Peyer's patch (tissue), 4 donors: Measurements from ENCODE around the gene IFNAR1. TPM values are rescaled to one million over a fixed set of nuclear protein-coding genes. Genes with fewer than 3 reads are reported as not detected.

Experiments
- DNase-seq, 3 donors: peaks; one replicate each; pipeline ENCODE4 v3.0.0-alpha.2; 2017 to 2019
- H3K27ac ChIP-seq, 4 donors: fragments of 200-600 bp; sonication (generic); one replicate each; pipeline ENCODE4 v1.5.1; 2016 to 2019
- H3K27me3 ChIP-seq, 2 donors: fragments of 200-600 bp; sonication (generic); one replicate each; pipeline ENCODE4 v1.5.1; 2019
- H3K36me3 ChIP-seq, 3 donors: fragments of 200-600 bp; sonication (generic); one replicate each; pipeline ENCODE4 v1.5.1; 2016 to 2019
- H3K4me1 ChIP-seq, 4 donors: fragments of 200-600 bp; sonication (generic); one replicate each; pipeline ENCODE4 v1.5.1; 2016 to 2019
- H3K4me3 ChIP-seq, 4 donors: fragments of 200-600 bp; sonication (generic); 1 replicate in 3 of 4; 2 replicates in 1 of 4; pipeline ENCODE4 v1.5.1; 2016 to 2019; ENCODE audit warnings: mild to moderate bottlenecking in 1 of 4
- H3K9me3 ChIP-seq, 4 donors: fragments of 200-600 bp; sonication (generic); one replicate each; pipeline ENCODE4 v1.5.1; 2016 to 2019; ENCODE audit warnings: mild to moderate bottlenecking in 1 of 4
- CTCF ChIP-seq, 6 experiments: fragments of 450-650 bp in 4 of 6; fragments of 200-600 bp in 2 of 6; sonication (generic) in 1 of 6; IDR thresholded peaks; one replicate each; pipeline ENCODE4 v1.5.1; 2017 to 2019; ENCODE audit warnings: antibody characterized with exemption in 6 of 6, mild to moderate bottlenecking in 3 of 6, moderate library complexity in 1 of 6
- POLR2A ChIP-seq, 2 donors: fragments of 450-650 bp; IDR thresholded peaks; one replicate each; pipeline ENCODE4 v1.5.1; 2017; ENCODE audit warnings: antibody characterized with exemption in 2 of 2, mild to moderate bottlenecking in 2 of 2, moderate library complexity in 2 of 2
- total RNA-seq, 4 donors: library from RNA; depleted of rRNA; stranded (reverse); fragments of >200 nt; gene quantifications; one replicate each; pipeline ENCODE4 v1.1.0, GENCODE V29; 2016

IFNAR1 gene
- total RNA-seq, 4 donors from 2014 or later = 14.9 to 23.1 (median 21.9) TPM

GRCh38 chr21:33308586-33309490 is 15.9 kb upstream of the IFNAR1 start:
- no peak overlapping the region for H3K27ac ChIP-seq
- H3K4me3 ChIP-seq = no peak overlapping the region
- no peaks in the 10 kb centered on the region for H3K9me3 ChIP-seq
- H3K36me3 ChIP-seq = no peaks in the 10 kb centered on the region
- H3K4me1 ChIP-seq = no peaks in the 10 kb centered on the region
- TF ChIP-seq CTCF (IDR thresholded peaks at IDR 0.05) = no peak
- no peak for TF ChIP-seq POLR2A (IDR thresholded peaks at IDR 0.05)
- H3K27me3 ChIP-seq = no peaks in the 10 kb centered on the region
- peak in 2 of 3 donors; percentile 63 to 76 for DNase-seq

- H3K27ac ChIP-seq = no peak overlapping the region
- DNase-seq = no peak
- H3K4me1 ChIP-seq = no peaks in the 10 kb centered on the region
- no peak overlapping the region for H3K4me3 ChIP-seq
- no peak for TF ChIP-seq CTCF (IDR thresholded peaks at IDR 0.05)
- TF ChIP-seq POLR2A (IDR thresholded peaks at IDR 0.05) = no peak
- no peaks in the 10 kb centered on the region for H3K27me3 ChIP-seq
- no peaks in the 10 kb centered on the region for H3K9me3 ChIP-seq
- H3K36me3 ChIP-seq = no peaks in the 10 kb centered on the region
Observed at GRCh38 chr21:33309778-33310177, 15.0 kb upstream of the IFNAR1 start.

- H3K4me1 ChIP-seq = no peaks in the 10 kb centered on the region
- TF ChIP-seq CTCF (IDR thresholded peaks at IDR 0.05) (no peak), POLR2A (IDR thresholded peaks at IDR 0.05) (no peak)
- no peaks in the 10 kb centered on the region for H3K36me3 ChIP-seq
Observed at GRCh38 chr21:33312121-33312520, 12.6 kb upstream of the IFNAR1 start.

GRCh38 chr21:33313183-33313582 is 11.6 kb upstream of the IFNAR1 start:
- TF ChIP-seq CTCF (IDR thresholded peaks at IDR 0.05) (no peak), POLR2A (IDR thresholded peaks at IDR 0.05) (no peak)
- Histone ChIP-seq H3K27ac (no peak overlapping the region), H3K27me3 (no peaks in the 10 kb centered on the region), H3K4me1 (no peaks in the 10 kb centered on the region), H3K9me3 (no peaks in the 10 kb centered on the region), H3K4me3 (no peak overlapping the region), H3K36me3 (no peaks in the 10 kb centered on the region)
- no peak for DNase-seq

More at GRCh38 chr21:33312121-33312520, 12.6 kb upstream of the IFNAR1 start:
- no peak overlapping the region for H3K27ac ChIP-seq
- DNase-seq = no peak
- no peaks in the 10 kb centered on the region for H3K9me3 ChIP-seq
- H3K27me3 ChIP-seq = no peaks in the 10 kb centered on the region
- H3K4me3 ChIP-seq = no peak overlapping the region

- TF ChIP-seq CTCF (IDR thresholded peaks at IDR 0.05) = no peak
- TF ChIP-seq POLR2A (IDR thresholded peaks at IDR 0.05) = no peak
- Histone ChIP-seq H3K4me3 (no peak overlapping the region), H3K4me1 (no peaks in the 10 kb centered on the region), H3K36me3 (no peaks in the 10 kb centered on the region), H3K27me3 (no peaks in the 10 kb centered on the region), H3K27ac (no peak overlapping the region), H3K9me3 (no peaks in the 10 kb centered on the region)
- DNase-seq = no peak
Observed at GRCh38 chr21:33313611-33314010, 11.2 kb upstream of the IFNAR1 start.
